Activated CD4-positive, alpha-beta T cell treated with anti-CD3 and anti-CD28 coated beads for 36 hours (primary cell): Measurements from ENCODE around the gene NARS2. TPM values are rescaled to one million over a fixed set of nuclear protein-coding genes. Genes with fewer than 3 reads are reported as not detected.
"Not testable (repeated sequence)": the region's sequence is repeated elsewhere in the genome, so short reads cannot be mapped to it uniquely, and the experiment has no call there.

Source experiments
- ATAC-seq: fragments of 200-7000 bp; cut with Tn5 transposase; one replicate; pipeline ENCODE4 v1.10.0; 2021; ENCODE audit warnings: mild to moderate bottlenecking, moderate library complexity
- CTCF ChIA-PET: fragments of 350-600 bp; sonication (Branson Sonifier 250); formaldehyde crosslinking; loops from one replicate; lab custom pipeline; 2021; ENCODE audit warnings: antibody characterized with exemption; lab: Charles Lee
- POLR2A ChIA-PET: fragments of 350-600 bp; sonication (Branson Sonifier 250); formaldehyde crosslinking; loops from one replicate; lab custom pipeline; 2021; ENCODE audit warnings: antibody characterized with exemption, inconsistent platforms; lab: Charles Lee
- DNase-seq: peaks from one replicate; pipeline ENCODE4 v3.0.0-alpha.2; 2020
- H3K27ac Mint-ChIP-seq: one replicate; pipeline ENCODE4 v1.8.0; 2021; ENCODE audit warnings: mixed read lengths
- H3K27me3 Mint-ChIP-seq: one replicate; pipeline ENCODE4 v1.8.0; 2021; ENCODE audit warnings: mixed read lengths
- H3K36me3 Mint-ChIP-seq: one replicate; pipeline ENCODE4 v1.8.0; 2021; ENCODE audit warnings: low read depth, mixed read lengths
- H3K4me1 Mint-ChIP-seq: one replicate; pipeline ENCODE4 v1.8.0; 2021; ENCODE audit warnings: mixed read lengths
- H3K4me3 Mint-ChIP-seq: one replicate; pipeline ENCODE4 v1.8.0; 2021; ENCODE audit warnings: mild to moderate bottlenecking, moderate library complexity, mixed read lengths
- H3K9me3 Mint-ChIP-seq: one replicate; pipeline ENCODE4 v1.8.0; 2021; ENCODE audit warnings: low read depth, mixed read lengths
- intact Hi-C, 2 experiments: fragments of 100-400 bp; cut with DNase I in 1 of 2; cut with micrococcal nuclease in 1 of 2; formaldehyde crosslinking; loops; one replicate each; pipeline versions ENCODE4 v1.14.2 to v1.15.1; 2022 to 2024; cut with DNase I, micrococcal nuclease
- total RNA-seq, 2 experiments: library from RNA; stranded (reverse); gene quantifications; one replicate each; pipeline ENCODE4 v1.2.3, GENCODE V29; 2021

NARS2 gene
- total RNA-seq, 2 experiments from 2014 or later = 22.9 to 33.4 TPM

DNA sequence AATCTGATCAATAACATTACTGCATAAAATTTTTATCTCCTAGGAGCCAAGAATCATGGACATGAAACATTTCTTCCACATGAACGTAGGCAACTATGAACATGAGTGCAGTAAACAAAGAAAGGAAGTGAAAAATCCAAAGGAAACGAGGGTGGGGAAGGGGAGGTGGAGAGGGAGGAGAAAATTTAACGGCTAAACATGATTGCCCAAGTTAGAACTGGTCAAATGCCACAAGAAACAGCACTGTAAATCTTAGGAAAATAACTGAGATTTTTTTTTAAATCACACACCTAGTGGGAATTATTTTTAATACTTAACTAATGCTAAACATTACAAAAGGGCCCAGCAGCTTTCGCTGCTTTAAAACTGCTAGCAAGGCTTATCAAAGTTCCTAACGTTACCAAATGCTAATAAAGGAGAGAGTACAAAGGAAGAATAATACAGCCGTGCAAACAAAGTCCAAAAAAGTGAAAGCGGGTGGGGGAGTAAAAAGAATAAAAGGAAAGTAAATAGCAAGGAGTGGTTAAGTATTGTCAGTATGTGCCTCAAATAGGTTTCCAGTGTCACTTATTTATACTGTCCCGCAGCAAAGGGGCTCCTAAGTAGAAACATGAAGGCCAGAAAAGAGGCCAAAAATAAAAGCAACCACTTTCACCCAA lies 13.7 kb downstream of the NARS2 start:
- Mint-ChIP-seq H3K27me3 (no peaks in the 10 kb centered on the region), H3K36me3 (peaks cover 37% of the 10 kb centered on the region), H3K9me3 (no peaks in the 10 kb centered on the region), H3K4me3 (no peak overlapping the region), H3K4me1 (peaks cover 43% of the 10 kb centered on the region), H3K27ac (no peak overlapping the region)
- DNase-seq = no peak
- no peak for ATAC-seq
- POLR2A ChIA-PET = no interaction called here
- intact Hi-C loops = loop anchor here (5.0 to 10.0 kb wide), 2 partner anchors 269 to 416 kb away; no protein-coding TSS in a partner anchor
- CTCF ChIA-PET = interaction anchor here (1.0 kb wide), 1 partner anchor 14 kb away, joined by 4 read pairs; the partner anchor contains the start of gene NARS2

DNA sequence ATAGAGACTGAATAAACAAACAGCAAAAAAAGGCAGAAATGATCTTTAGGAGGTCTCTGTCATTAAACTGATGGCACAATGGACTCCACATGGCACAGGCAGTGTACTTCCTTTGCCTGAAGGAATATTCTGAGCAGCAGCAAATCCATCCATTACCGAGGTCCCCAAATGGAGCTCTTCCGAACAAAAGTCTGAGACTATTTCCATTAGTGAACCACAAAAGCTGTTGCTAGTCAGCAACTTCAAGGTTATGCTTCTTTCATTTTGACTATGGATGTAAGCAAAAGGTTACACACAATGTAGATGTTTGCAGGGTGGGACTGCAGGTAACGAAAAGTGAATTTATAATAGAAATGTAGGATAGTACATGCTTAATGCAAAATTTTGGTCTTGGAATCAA lies 14.5 kb downstream of the NARS2 start:
- intact Hi-C loops = loop anchor here (5.0 to 10.0 kb wide), 2 partner anchors 268 to 415 kb away; no protein-coding TSS in a partner anchor
- CTCF ChIA-PET = interaction anchor here (1.0 kb wide), 1 partner anchor 15 kb away, joined by 4 read pairs; the partner anchor contains the start of gene NARS2
- peak; percentile 81 for ATAC-seq
- Mint-ChIP-seq H3K4me1 (peaks cover 51% of the 10 kb centered on the region), H3K9me3 (no peaks in the 10 kb centered on the region), H3K27ac (no peak overlapping the region), H3K27me3 (no peaks in the 10 kb centered on the region), H3K4me3 (no peak overlapping the region), H3K36me3 (peaks cover 40% of the 10 kb centered on the region)
- DNase-seq = no peak
- POLR2A ChIA-PET = interaction anchor here (0.9 kb wide), 1 partner anchor 95 kb away, joined by 6 read pairs; no protein-coding TSS in a partner anchor

DNA sequence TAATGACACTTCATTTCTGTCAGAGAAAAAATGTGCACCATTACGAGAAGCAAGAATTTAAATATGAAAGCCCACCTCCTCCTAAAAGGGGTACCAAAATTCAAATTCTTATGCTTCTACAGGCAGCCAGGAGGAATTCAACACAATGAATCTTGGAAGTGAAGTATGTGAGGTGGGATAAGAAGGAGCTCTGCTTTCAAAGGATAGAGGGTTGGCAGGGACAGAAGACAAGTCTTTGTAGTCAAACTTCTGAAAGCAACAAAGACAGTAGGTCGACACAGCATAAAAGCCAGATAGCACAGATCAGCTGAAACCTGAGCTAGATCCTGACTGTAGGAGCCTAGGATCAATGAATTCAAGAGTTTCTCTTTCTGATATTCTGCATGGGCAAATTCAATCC lies 17.4 kb downstream of the NARS2 start:
- H3K36me3 Mint-ChIP-seq = peaks cover 42% of the 10 kb centered on the region

DNA sequence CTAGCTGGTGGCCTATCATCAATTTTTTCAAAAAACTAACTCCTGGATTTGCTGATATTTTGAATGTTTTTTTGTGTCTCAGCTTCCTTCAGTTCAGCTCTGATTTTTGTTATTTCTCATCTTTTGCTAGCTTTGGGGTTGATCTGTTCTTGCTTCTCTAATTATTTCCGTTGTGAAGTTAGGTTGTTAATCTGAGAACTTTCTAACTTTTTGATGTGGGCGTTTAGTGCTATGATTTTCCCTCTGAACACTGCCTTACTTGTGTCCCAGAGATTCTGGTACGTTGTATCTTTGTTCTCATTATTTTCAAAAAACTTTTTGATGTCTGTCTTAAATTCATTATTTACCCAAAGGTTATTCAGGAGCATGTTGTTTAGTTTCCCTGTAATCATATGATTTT lies 19.1 kb downstream of the NARS2 start:
- ATAC-seq (no peak), DNase-seq (no peak)
- ChIA-PET POLR2A (no interaction called here), CTCF (interaction anchor here (1.6 kb wide), 1 partner anchor 9 kb away, joined by 9 read pairs; no protein-coding TSS in a partner anchor)
- Mint-ChIP-seq H3K27me3 (no peaks in the 10 kb centered on the region), H3K36me3 (peaks cover 45% of the 10 kb centered on the region), H3K4me1 (peaks cover 29% of the 10 kb centered on the region), H3K9me3 (no peaks in the 10 kb centered on the region), H3K4me3 (no peak overlapping the region), H3K27ac (no peak overlapping the region)
- intact Hi-C loops = no loop called here

More for the DNA sequence above, 17.4 kb downstream of the NARS2 start:
- no peaks in the 10 kb centered on the region for H3K27me3 Mint-ChIP-seq
- no peak overlapping the region for H3K4me3 Mint-ChIP-seq
- DNase-seq = no peak
- ChIA-PET CTCF (no interaction called here), POLR2A (no interaction called here)
- ATAC-seq = no peak
- H3K4me1 Mint-ChIP-seq = peaks cover 42% of the 10 kb centered on the region
- intact Hi-C loops = no loop called here
- no peak overlapping the region for H3K27ac Mint-ChIP-seq
- H3K9me3 Mint-ChIP-seq = no peaks in the 10 kb centered on the region

DNA sequence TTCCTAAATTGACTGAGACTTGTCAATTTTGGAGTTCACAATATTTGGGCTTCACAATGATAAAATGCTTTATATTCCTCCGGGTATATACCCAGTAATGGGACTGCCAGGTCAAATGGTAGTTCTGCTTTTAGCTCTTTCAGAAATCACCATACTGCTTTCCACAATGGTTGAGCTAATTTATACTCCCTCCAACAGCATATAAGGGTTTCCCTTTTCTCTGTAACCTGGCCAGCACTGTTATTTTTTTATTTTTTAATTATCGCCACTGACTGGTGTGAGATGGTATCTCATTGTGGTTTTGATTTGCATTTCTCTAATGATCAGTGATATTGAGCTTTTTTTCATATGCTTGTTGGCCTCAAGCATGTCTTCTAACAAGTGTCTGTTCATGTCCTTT lies 21.8 kb downstream of the NARS2 start:
- Mint-ChIP-seq H3K27me3 (no peaks in the 10 kb centered on the region), H3K9me3 (no peaks in the 10 kb centered on the region), H3K4me1 (peaks cover 23% of the 10 kb centered on the region), H3K4me3 (no peak overlapping the region), H3K36me3 (peaks cover 36% of the 10 kb centered on the region), H3K27ac (no peak overlapping the region)
- no peak for DNase-seq
- intact Hi-C loops = no loop called here
- no peak for ATAC-seq
- CTCF ChIA-PET = interaction anchor here (0.6 to 2.7 kb wide), 3 partner anchors 9 to 56 kb away, joined by 3 to 10 read pairs (median 5); no protein-coding TSS in a partner anchor
- POLR2A ChIA-PET = interaction anchor here (0.6 kb wide), 1 partner anchor 54 kb away, joined by 3 read pairs; no protein-coding TSS in a partner anchor

DNA sequence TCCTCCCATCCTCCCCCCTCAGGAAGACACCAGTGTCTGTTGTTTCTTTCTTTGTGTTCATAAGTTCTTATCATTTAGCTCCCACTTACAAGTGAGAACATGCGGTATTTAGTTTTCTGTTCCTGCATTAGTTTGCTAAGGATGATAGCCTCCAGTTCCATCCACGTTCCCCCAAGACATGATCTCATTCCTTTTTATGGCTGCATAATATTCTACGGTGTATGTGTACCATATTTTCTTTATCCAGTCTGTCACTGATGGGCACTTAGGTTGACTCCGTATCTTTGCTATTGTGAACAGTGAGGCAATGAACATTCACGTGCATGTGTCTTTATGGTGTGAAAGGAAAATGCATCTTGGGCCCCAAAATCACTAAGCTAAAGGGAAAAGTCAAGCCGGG lies 22.5 kb downstream of the NARS2 start:
- H3K4me3 Mint-ChIP-seq, DNase-seq, H3K9me3 Mint-ChIP-seq, POLR2A ChIA-PET, intact Hi-C loops, H3K27me3 Mint-ChIP-seq, ATAC-seq, H3K27ac Mint-ChIP-seq: not testable (repeated sequence)
- CTCF ChIA-PET = interaction anchor here (2.7 kb wide), 1 partner anchor 12 kb away, joined by 10 read pairs; no protein-coding TSS in a partner anchor
- Mint-ChIP-seq H3K4me1 (peaks cover 23% of the 10 kb centered on the region), H3K36me3 (peaks cover 32% of the 10 kb centered on the region)

DNA sequence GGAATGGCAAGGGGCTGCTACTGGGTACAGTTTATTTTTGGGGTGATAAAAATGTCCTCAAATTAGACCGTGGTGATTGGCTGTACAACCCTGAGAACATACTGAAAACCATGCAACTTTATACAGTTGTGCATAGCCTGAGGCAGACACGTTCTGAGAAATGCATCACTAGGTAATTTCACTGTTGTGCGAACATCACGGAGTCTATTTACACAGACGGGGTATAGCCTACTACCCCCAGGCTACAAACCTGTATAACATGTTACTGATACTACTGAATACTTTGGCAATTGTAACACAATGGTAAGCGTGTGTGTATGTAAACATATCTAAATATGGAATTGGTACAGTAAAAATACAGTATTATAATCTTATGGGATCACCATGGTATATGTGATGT lies 23.6 kb downstream of the NARS2 start:
- Mint-ChIP-seq H3K4me1 (peaks cover 17% of the 10 kb centered on the region), H3K27me3 (no peaks in the 10 kb centered on the region), H3K27ac (no peak overlapping the region), H3K36me3 (peaks cover 25% of the 10 kb centered on the region), H3K4me3 (no peak overlapping the region), H3K9me3 (no peaks in the 10 kb centered on the region)
- ChIA-PET POLR2A (no interaction called here), CTCF (interaction anchor here (2.7 kb wide), 1 partner anchor 13 kb away, joined by 10 read pairs; no protein-coding TSS in a partner anchor)
- ATAC-seq = no peak
- intact Hi-C loops = no loop called here
- DNase-seq = no peak

DNA sequence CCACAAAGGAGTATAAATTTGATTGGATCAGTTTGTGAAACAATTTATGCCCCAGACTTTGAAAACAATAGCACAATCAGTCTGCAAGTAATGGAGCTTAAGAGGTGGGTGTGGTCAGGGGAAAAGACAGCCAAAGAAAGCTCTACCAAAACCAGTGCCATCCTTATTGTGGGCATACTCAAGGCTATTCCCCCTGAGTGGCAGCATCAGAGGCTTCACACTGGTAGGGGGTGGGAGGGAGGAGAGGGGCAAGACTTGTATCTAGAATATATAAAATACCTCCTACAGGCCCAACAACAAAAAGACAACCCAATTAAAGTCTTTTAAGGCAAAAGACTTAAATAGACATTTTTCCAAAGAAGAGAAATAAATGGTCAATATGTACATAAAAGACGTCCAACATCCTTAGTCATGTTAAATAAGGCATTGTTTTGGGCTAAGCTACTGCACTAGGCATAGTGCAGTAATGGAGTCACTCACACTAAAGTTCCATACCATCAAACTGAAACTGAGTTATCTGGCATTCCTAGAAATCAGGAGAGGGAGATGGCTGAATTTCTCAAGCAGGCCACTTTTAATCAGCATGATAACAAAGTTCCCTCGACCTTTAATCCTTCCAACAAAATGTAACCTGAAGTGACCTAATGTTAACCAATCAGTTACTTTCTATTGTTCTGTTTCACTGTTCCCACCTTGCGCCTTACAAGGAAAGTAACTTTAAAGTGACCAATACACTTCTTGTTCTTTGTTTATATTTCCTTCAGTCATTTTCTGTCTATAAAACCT lies 24.8 kb downstream of the NARS2 start:
- ChIA-PET POLR2A (no interaction called here), CTCF (interaction anchor here (1.6 kb wide), 1 partner anchor 15 kb away, joined by 7 read pairs; no protein-coding TSS in a partner anchor)
- H3K36me3 Mint-ChIP-seq = peaks cover 17% of the 10 kb centered on the region
- intact Hi-C loops = no loop called here
- H3K4me3 Mint-ChIP-seq = no peak overlapping the region
- DNase-seq = no peak
- no peaks in the 10 kb centered on the region for H3K9me3 Mint-ChIP-seq
- H3K27ac Mint-ChIP-seq = no peak overlapping the region
- ATAC-seq = no peak
- H3K4me1 Mint-ChIP-seq = peaks cover 7% of the 10 kb centered on the region
- no peaks in the 10 kb centered on the region for H3K27me3 Mint-ChIP-seq

DNA sequence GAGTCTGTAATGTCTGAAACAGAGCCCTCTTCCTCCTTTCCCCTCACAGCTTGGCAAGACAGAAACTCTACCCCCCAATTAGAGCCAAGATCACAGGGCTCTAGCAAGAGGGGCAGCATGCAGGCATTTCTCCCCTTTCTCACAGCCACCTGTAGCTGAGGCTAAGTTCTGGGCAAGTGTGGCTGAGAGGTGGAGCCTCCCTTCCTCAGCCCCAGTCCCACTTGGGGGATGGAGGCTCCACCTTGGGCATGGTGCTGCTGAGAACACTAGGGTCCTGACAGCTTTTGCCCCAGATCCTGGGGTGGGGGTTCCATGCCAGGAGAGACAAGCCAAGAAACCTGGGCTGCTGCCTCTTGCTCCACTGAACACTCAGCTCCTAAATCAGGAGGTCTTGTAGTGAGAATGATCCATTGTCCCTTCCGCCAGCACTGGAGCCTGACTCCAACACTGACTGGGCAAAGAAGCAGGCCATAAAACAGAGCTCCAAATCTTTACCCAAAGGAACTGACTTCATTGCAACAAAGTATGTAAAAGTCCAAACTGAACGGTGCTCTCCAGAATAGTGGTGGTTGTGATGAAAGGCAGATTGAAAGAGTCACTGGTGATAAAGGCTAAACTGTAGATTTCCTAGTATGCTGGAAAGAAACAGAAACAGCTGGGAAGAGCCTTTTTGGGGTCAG lies 25.6 kb downstream of the NARS2 start:
- Mint-ChIP-seq H3K27ac (no peak overlapping the region), H3K9me3 (no peaks in the 10 kb centered on the region)
- POLR2A ChIA-PET = no interaction called here

DNA sequence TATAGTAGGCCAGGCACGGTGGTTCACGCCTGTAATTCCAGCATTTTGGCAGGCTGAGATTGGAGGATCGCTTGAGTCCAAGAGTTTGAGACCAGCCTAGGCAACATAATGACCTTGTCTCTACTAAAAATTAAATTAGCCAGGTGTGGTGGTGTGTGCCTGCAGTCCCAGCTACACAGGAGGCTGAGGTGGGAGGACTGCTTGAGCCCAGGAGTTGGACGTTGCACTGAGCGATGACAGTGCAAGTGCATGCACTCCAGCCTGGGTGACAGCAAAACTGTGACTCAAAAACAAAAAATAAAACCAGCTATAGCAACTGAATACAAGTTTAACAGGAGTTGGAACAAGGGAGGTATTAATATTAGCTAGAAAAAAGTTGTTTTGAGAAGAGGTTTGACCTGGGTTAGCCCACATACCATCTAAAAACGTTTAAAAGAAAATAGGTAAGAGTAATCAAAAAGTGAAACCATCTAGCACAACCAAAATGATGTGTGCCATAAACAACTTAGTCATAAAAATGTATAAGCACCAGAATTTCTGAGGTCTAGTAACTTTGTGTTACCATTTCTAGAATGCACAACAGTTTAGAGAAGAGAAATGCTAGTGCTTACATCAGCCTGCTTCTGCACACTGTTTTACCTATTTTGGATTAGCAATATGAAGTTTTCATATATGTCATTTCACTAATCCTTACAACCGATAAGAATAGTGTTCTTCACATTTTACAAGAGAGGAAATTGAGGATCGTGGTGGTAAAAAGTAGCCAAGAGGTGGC lies 26.5 kb downstream of the NARS2 start:
- Mint-ChIP-seq H3K4me1 (peaks cover 7% of the 10 kb centered on the region), H3K27me3 (no peaks in the 10 kb centered on the region), H3K36me3 (peaks cover 18% of the 10 kb centered on the region), H3K4me3 (no peak overlapping the region), H3K27ac (no peak overlapping the region), H3K9me3 (no peaks in the 10 kb centered on the region)
- DNase-seq (no peak), ATAC-seq (peak; percentile 16)
- intact Hi-C loops = no loop called here
- ChIA-PET POLR2A (no interaction called here), CTCF (interaction anchor here (0.7 to 1.1 kb wide), 2 partner anchors 130 to 1288 kb away, joined by 3 to 4 read pairs; no protein-coding TSS in a partner anchor)

More for the DNA sequence above, 25.6 kb downstream of the NARS2 start:
- CTCF ChIA-PET = interaction anchor here (0.7 to 1.6 kb wide), 3 partner anchors 16 to 1289 kb away, joined by 3 to 7 read pairs (median 4); no protein-coding TSS in a partner anchor
- ATAC-seq (no peak), DNase-seq (no peak)
- peaks cover 7% of the 10 kb centered on the region for H3K4me1 Mint-ChIP-seq
- no peaks in the 10 kb centered on the region for H3K27me3 Mint-ChIP-seq
- intact Hi-C loops = no loop called here
- H3K4me3 Mint-ChIP-seq = no peak overlapping the region
- H3K36me3 Mint-ChIP-seq = peaks cover 19% of the 10 kb centered on the region
